ENCODE data around the gene AGAP1. TPM values are rescaled to one million over a fixed set of nuclear protein-coding genes. Genes with fewer than 3 reads are reported as not detected.

Gene AGAP1
- total RNA-seq, 2 experiments from 2014 or later: 0.95 to 1.1 TPM

DNA sequence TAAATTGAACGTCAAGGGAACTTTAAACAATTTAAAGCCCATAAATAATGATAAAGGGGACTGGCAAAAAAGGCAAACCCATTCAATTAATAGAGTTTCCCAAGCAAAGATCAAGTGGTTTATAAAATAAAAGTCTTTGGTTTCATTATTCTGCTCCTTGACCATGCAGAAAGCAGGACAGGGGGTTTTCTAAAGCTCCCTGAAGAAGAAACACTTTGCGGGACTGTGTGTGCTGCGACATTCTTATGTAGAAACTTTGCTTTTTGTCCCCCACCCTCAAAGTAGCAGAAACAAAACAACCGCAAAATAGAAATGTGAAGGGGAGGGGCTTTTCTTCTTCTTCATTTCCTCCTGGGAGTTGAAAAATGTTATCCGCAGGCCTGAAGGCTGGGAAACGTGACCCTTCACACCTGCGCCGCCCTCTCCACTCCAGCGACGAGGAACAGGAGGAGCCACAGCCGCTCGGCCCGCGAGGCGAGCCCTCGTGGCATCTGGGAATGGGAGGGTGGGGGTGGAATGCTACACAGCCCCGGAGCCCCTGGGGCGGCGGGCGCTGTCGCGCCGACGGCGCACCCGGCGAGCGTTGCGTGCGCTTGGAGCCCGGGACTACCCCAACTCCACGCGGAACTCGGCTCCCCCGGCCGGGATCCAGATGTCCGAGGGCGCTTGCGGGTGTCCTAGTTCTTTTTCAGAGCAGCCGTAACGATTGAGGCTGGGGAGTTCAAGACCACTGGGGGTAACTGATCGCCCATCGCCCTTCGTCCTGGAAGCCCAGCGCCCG is 678.6 kb downstream of the AGAP1 start:
- Mint-ChIP-seq H3K4me3 (no peak overlapping the region), H3K9me3 (no peaks in the 10 kb centered on the region), H3K36me3 (ENCODE audit: low read depth) (no peaks in the 10 kb centered on the region), H3K4me1 (ENCODE audit: low read depth) (peaks cover 9% of the 10 kb centered on the region), H3K27ac (no peak overlapping the region), H3K27me3 (ENCODE audit: low read depth) (peaks cover 70% of the 10 kb centered on the region)
- DNase-seq: no peak
- CTCF ChIA-PET: interaction anchor here (0.7 to 1.0 kb wide), 2 partner anchors 8 to 407 kb away, joined by 3 read pairs; no protein-coding TSS in a partner anchor
- intact Hi-C loops (cut with micrococcal nuclease): loop anchor here (10.0 kb wide), 1 partner anchor 498 kb away; no protein-coding TSS in a partner anchor

DNA sequence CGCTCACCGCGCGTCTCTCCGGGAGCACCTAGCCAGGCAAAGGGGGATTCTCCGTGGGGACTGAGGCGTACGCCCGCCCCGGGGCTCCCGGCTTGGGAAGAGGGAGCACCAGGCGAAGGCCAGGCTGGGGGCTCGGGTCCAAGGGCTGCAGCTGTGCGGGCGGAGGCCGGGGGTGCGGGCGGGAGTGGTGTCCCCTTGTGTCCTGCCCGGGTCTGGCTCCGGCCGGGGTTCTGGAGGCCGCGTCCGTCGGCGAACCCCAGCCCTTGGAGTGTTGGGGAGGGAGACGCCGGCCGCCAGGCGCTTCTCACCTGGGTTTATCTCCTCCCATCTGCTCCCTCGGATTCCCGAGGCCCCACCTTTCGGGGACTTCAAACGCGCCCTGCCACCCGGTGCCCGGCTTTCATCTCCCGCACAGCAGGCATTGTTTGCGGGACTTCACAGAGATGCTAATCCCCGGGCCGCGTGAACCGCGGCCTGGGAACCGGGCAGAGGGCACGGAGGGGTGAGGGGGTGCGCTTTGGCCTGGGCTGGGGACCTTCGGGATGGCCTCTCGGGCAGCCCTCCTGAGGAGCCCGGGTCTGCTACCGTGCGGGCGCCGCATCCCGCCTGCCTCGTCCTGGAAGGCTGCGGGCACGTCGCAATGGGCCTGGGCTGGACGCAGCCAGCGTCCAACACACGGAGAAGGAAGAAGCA is 679.3 kb downstream of the AGAP1 start:
- Mint-ChIP-seq H3K4me3 (no peak overlapping the region), H3K27ac (no peak overlapping the region), H3K27me3 (ENCODE audit: low read depth) (peaks cover 76% of the 10 kb centered on the region), H3K36me3 (ENCODE audit: low read depth) (no peaks in the 10 kb centered on the region), H3K9me3 (no peaks in the 10 kb centered on the region), H3K4me1 (ENCODE audit: low read depth) (peaks cover 10% of the 10 kb centered on the region)
- no peak for DNase-seq
- intact Hi-C loops (cut with micrococcal nuclease): loop anchor here (10.0 kb wide), 1 partner anchor 498 kb away; no protein-coding TSS in a partner anchor
- CTCF ChIA-PET: interaction anchor here (0.6 kb wide), 1 partner anchor 19 kb away, joined by 6 read pairs; no protein-coding TSS in a partner anchor

DNA sequence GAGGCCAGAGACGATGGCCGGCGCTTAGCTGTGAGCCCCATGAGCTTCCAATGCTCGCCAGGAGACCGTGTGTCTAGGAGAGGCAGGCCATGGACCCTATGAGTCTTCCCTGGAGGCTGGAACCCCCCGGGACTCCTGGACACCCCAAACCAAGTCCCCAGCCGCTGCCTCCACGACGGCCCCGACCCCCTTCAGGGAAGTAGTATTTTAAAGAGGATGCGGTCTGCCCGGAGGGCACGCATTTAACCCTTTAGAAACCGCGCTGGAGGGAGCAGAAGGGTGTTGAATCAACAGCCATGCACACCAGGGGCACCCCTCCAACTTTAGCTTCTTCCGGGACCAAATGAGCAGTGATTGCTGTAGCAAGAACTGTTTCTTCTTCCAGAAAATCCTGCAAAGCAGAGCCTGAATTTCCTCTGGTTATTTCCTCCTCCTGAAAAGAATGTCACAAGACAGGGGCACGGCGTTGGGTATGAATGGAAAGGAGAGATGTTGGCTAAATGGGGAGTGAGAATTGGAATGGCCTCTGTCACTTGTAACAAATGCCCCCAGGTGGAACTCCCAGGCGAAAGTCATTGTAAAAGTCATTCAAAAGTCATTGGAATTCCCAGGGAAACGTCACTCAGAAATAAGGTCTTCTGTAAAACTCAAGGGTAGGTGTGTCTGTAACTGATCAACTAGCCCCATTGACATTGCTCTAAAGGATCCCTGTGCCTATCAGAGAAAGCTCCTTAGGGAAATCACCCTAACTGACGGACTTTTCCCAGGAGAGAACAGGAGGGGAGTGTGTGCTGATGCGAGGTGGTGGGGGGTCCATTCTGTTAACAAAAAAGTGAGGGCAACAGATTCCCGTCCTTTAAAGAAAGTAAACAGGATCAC is 680.1 kb downstream of the AGAP1 start:
- CTCF ChIA-PET: interaction anchor here (0.6 kb wide), 1 partner anchor 20 kb away, joined by 6 read pairs; no protein-coding TSS in a partner anchor
- DNase-seq: no peak
- H3K4me1 Mint-ChIP-seq (ENCODE audit: low read depth): peaks cover 13% of the 10 kb centered on the region
- H3K27ac Mint-ChIP-seq: no peak overlapping the region
- H3K27me3 Mint-ChIP-seq (ENCODE audit: low read depth): peaks cover 81% of the 10 kb centered on the region
- H3K4me3 Mint-ChIP-seq: no peak overlapping the region
- no peaks in the 10 kb centered on the region for H3K36me3 Mint-ChIP-seq (ENCODE audit: low read depth)
- intact Hi-C loops (cut with micrococcal nuclease): loop anchor here (10.0 kb wide), 1 partner anchor 499 kb away; no protein-coding TSS in a partner anchor
- H3K9me3 Mint-ChIP-seq: no peaks in the 10 kb centered on the region

- H3K27me3 Mint-ChIP-seq (ENCODE audit: low read depth): peaks cover 76% of the 10 kb centered on the region
- no peaks in the 10 kb centered on the region for H3K36me3 Mint-ChIP-seq (ENCODE audit: low read depth)
- peaks cover 16% of the 10 kb centered on the region for H3K4me1 Mint-ChIP-seq (ENCODE audit: low read depth)
- CTCF ChIA-PET: interaction anchor here (0.7 to 7.8 kb wide), 4 partner anchors 10 to 410 kb away, joined by 3 to 44 read pairs (median 4); no protein-coding TSS in a partner anchor
- no peak for DNase-seq
- no peak overlapping the region for H3K27ac Mint-ChIP-seq
- intact Hi-C loops (cut with micrococcal nuclease): loop anchor here (1.0 to 10.0 kb wide), 2 partner anchors 396 to 501 kb away; no protein-coding TSS in a partner anchor
- no peak overlapping the region for H3K4me3 Mint-ChIP-seq
- no peaks in the 10 kb centered on the region for H3K9me3 Mint-ChIP-seq
Measured at GRCh38 chr2:236175548-236176150, 681.8 kb downstream of the AGAP1 start.

GRCh38 chr2:236176417-236176816 is 682.6 kb downstream of the AGAP1 start:
- Mint-ChIP-seq H3K36me3 (ENCODE audit: low read depth) (no peaks in the 10 kb centered on the region), H3K27ac (no peak overlapping the region), H3K4me3 (no peak overlapping the region), H3K4me1 (ENCODE audit: low read depth) (peaks cover 19% of the 10 kb centered on the region), H3K9me3 (no peaks in the 10 kb centered on the region), H3K27me3 (ENCODE audit: low read depth) (peaks cover 76% of the 10 kb centered on the region)
- no peak for DNase-seq
- intact Hi-C loops (cut with micrococcal nuclease): loop anchor here (1.0 to 10.0 kb wide), 2 partner anchors 397 to 502 kb away; no protein-coding TSS in a partner anchor
- CTCF ChIA-PET: interaction anchor here (0.7 to 7.8 kb wide), 4 partner anchors 10 to 411 kb away, joined by 3 to 44 read pairs (median 4); no protein-coding TSS in a partner anchor

- intact Hi-C loops (cut with micrococcal nuclease): loop anchor here (1.0 to 10.0 kb wide), 2 partner anchors 398 to 502 kb away; no protein-coding TSS in a partner anchor
- no peak for DNase-seq
- Mint-ChIP-seq H3K27ac (no peak overlapping the region), H3K27me3 (ENCODE audit: low read depth) (peaks cover 76% of the 10 kb centered on the region), H3K36me3 (ENCODE audit: low read depth) (no peaks in the 10 kb centered on the region), H3K4me1 (ENCODE audit: low read depth) (peaks cover 18% of the 10 kb centered on the region), H3K4me3 (no peak overlapping the region), H3K9me3 (no peaks in the 10 kb centered on the region)
- CTCF ChIA-PET: interaction anchor here (1.2 to 7.8 kb wide), 4 partner anchors 8 to 396 kb away, joined by 3 to 44 read pairs (median 6); no protein-coding TSS in a partner anchor
Measured at GRCh38 chr2:236176951-236177350, 683.1 kb downstream of the AGAP1 start.

DNA sequence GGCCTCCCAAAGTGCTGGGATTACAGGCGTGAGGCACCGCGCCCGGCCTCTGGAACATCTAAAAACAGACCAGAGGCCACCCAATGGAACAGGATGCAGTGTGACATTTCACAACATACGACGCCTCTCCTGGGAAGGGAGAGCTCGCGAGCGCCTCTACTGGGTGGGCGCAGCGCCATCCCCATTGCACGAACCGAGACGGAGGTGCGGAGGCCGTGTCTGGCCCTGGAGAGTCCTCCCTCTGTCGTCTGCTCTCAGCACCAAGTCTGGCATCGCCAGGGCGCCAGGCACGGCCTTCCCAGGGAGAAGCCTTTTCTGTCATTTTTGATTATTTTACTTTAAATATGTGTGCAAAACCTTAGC is 683.7 kb downstream of the AGAP1 start:
- Mint-ChIP-seq H3K27ac (no peak overlapping the region), H3K27me3 (ENCODE audit: low read depth) (peaks cover 74% of the 10 kb centered on the region), H3K4me3 (no peak overlapping the region), H3K9me3 (no peaks in the 10 kb centered on the region), H3K4me1 (ENCODE audit: low read depth) (peaks cover 16% of the 10 kb centered on the region), H3K36me3 (ENCODE audit: low read depth) (no peaks in the 10 kb centered on the region)
- CTCF ChIA-PET: interaction anchor here (1.2 to 7.8 kb wide), 4 partner anchors 8 to 397 kb away, joined by 3 to 44 read pairs (median 6); no protein-coding TSS in a partner anchor
- intact Hi-C loops (cut with micrococcal nuclease): loop anchor here (10.0 kb wide), 1 partner anchor 503 kb away; no protein-coding TSS in a partner anchor
- peak; percentile 51 for DNase-seq

GRCh38 chr2:236177967-236178889 is 684.4 kb downstream of the AGAP1 start:
- CTCF ChIA-PET: interaction anchor here (0.8 to 7.8 kb wide), 6 partner anchors 9 to 397 kb away, joined by 3 to 44 read pairs (median 4); no protein-coding TSS in a partner anchor
- DNase-seq: peak; percentile 49
- H3K9me3 Mint-ChIP-seq: no peaks in the 10 kb centered on the region
- peaks cover 80% of the 10 kb centered on the region for H3K27me3 Mint-ChIP-seq (ENCODE audit: low read depth)
- H3K4me3 Mint-ChIP-seq: peak overlapping the region; percentile 21
- intact Hi-C loops (cut with micrococcal nuclease): loop anchor here (10.0 kb wide), 1 partner anchor 503 kb away; no protein-coding TSS in a partner anchor
- peaks cover 16% of the 10 kb centered on the region for H3K4me1 Mint-ChIP-seq (ENCODE audit: low read depth)
- no peak overlapping the region for H3K27ac Mint-ChIP-seq
- H3K36me3 Mint-ChIP-seq (ENCODE audit: low read depth): no peaks in the 10 kb centered on the region

DNA sequence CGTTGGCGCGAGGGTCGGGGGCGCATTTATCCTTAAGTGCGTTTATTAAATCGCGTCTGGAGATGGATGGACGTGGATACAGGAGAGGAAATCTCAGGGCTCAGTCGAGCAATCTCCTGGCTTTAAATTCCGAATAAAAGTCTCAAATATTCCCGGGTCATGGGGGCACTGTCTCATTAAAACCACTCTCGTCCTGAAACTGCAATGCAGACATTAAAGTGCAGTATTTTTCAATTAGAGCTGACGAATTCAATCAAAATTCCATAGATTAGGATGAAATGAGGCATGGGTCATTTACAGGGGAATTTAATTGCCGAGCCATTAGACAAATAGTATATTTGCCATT is 685.0 kb downstream of the AGAP1 start:
- intact Hi-C loops (cut with micrococcal nuclease): loop anchor here (1.0 to 10.0 kb wide), 2 partner anchors 9 to 504 kb away; no protein-coding TSS in a partner anchor
- CTCF ChIA-PET: interaction anchor here (1.1 to 7.8 kb wide), 3 partner anchors 10 to 398 kb away, joined by 3 to 44 read pairs (median 9); no protein-coding TSS in a partner anchor
- Mint-ChIP-seq H3K4me3 (no peak overlapping the region), H3K27me3 (ENCODE audit: low read depth) (peaks cover 81% of the 10 kb centered on the region), H3K9me3 (no peaks in the 10 kb centered on the region), H3K27ac (no peak overlapping the region), H3K36me3 (ENCODE audit: low read depth) (no peaks in the 10 kb centered on the region), H3K4me1 (ENCODE audit: low read depth) (peaks cover 16% of the 10 kb centered on the region)
- DNase-seq: no peak

Data from activated naive CD4-positive, alpha-beta T cell treated with anti-CD3 and anti-CD28 coated beads for 36 hours (primary cell).